GM20000 (cell line): ENCODE results near the gene EGFR.

Experiments
- DNase-seq: peaks from one replicate; pipeline ENCODE4 v3.0.0; 2012; ENCODE audit warnings: low spot score
- TF ChIP-seq, protein P1 (sequence below): IDR thresholded peaks from 2 replicates; pipeline ENCODE4 v1.5.1; 2012; ENCODE audit warnings: mild to moderate bottlenecking, control low read depth; ENCODE audit errors: extremely low read depth, missing control alignments

The EGFR gene

DNA sequence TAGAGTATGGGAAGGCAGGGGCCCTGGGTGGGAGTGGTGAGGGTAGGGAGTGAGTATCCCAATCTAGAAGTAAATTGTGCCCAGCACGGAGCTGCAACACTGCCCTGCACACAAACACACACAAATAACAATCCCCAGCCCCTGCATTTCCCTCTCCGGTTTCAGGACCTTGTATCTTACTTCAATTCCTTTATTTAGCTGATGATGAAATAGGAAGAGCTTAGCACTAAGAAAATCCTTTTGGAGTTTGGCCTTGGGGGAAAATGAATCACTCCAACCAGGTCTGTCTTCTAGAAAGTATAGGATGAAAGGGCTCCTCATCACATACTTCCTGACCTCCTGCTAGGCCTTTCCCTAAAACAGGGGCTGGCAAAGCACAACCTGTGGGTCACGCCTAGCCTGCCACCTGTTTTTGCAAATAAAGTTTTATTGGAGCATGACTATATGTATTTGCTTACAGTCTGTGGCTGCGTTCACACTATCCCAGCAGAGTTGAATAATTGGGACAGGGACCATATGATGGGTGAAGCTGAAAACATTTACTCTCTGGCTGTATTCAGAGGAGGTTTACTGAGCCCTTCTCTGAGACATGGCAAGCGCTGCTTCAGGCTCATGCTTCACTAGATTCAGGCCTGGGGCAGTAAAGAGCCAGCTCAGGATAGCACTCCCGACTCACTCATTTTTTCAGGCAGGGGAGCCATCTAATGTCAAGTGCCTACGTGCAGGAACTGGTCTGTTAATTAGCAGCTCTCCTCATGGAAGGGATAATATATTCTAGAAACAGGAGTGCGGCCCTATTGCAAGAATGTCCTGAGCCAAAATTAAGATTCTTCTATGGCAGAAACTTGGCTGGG, 111.0 kb downstream of the EGFR start:
- DNase-seq: no peak
- TF ChIP-seq, protein P1, sequence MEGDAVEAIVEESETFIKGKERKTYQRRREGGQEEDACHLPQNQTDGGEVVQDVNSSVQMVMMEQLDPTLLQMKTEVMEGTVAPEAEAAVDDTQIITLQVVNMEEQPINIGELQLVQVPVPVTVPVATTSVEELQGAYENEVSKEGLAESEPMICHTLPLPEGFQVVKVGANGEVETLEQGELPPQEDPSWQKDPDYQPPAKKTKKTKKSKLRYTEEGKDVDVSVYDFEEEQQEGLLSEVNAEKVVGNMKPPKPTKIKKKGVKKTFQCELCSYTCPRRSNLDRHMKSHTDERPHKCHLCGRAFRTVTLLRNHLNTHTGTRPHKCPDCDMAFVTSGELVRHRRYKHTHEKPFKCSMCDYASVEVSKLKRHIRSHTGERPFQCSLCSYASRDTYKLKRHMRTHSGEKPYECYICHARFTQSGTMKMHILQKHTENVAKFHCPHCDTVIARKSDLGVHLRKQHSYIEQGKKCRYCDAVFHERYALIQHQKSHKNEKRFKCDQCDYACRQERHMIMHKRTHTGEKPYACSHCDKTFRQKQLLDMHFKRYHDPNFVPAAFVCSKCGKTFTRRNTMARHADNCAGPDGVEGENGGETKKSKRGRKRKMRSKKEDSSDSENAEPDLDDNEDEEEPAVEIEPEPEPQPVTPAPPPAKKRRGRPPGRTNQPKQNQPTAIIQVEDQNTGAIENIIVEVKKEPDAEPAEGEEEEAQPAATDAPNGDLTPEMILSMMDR: no peak

- no peak for DNase-seq
- TF ChIP-seq, protein P1: no peak
These were observed 111.8 kb downstream of the EGFR start for GRCh38 chr7:55130395-55131141.

- DNase-seq: no peak
- TF ChIP-seq, protein P1: no peak
These were observed 112.5 kb downstream of the EGFR start for GRCh38 chr7:55131142-55131929.

DNA sequence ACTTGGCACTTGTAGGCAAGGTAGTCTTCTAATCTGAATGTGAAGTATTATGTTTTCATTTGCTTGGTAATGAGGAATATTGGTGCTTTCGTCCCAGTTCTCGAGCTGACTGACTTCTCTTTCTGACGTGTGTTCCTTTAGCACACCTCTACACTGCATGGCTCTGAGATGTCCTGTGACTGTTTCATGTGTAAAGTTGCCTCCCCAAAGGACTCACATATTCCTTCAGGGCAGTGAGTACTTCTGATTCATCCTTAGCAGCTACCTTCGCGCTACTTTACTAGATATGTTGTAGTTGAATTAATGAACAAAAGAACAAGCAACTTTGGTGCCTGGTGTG, 113.7 kb downstream of the EGFR start:
- TF ChIP-seq, protein P1: no peak
- DNase-seq: no peak

DNA sequence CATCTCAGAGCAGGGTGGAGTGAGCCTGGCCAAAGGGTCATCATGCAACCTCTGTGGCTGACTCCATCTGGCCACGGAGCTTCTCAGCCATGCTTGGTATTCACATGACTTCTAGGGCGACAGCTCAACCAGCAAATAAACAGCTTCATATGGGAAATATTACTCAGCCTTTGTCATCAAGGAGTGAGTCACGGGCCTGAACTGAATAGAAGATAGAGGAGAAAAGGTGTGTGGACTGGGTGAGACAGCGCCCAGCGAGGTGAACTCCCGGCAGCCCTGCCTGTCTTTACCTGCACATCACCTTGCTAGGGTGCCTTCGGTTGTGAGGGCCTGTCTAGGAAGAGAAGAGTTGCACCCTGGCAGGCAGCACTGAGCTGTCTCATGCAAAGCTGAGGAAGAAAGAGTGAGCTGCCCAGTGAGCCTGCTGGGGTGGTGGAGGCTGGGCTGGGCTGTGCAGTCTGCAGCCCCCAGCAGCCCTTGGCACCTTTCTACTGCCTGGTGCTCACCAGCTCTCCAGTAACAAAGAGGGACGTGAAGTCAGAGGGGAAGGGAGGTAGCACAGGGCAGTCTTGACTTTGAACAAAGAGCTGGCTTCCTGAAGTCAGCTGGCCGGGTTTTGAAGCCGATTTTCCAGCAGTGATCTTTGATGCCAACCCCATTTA, 114.2 kb downstream of the EGFR start:
- TF ChIP-seq, protein P1: no peak
- DNase-seq: no peak

DNA sequence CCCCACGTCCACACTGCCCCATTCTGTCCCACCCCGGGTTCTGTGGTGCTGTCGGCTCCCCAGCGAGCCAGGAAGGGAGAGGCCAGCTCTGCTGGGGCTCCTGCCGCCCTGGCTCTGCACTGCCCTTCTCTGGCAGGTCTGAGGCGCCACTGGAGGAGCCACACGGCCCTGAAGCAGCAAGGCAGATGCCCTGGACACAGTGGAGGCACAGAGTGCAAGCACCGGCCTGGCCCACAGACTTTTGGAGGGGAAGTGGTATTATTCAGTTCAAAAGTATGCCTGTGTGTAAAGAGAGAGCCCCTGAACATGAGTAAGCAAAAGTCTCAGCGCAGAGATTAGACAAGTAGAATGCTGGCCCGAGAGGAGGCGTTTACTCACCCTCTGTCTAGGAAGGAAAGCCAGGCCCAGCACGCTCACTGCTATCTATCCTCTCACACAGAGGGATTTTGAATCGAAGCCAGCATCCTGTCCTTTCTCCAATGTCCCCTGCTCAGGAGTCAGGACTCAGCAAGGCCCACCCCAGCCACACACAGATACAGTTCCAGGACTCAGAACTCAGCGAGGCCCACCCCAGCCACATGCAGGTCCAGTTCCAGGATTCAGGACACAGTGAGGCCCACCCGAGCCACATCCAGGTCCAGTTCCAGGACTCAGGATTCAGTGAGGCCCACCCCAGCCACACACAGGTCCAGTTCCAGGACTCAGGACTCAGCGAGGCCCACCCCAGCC, 115.0 kb downstream of the EGFR start:
- TF ChIP-seq, protein P1: no peak
- DNase-seq: no peak
